ENCODE data around the gene DCDC2C. TPM values are rescaled to one million over a fixed set of nuclear protein-coding genes. Genes with fewer than 3 reads are reported as not detected.

DCDC2C gene
- total and polyA plus RNA-seq, 7 donors, result 0.13 TPM; not detected in 6

DNA sequence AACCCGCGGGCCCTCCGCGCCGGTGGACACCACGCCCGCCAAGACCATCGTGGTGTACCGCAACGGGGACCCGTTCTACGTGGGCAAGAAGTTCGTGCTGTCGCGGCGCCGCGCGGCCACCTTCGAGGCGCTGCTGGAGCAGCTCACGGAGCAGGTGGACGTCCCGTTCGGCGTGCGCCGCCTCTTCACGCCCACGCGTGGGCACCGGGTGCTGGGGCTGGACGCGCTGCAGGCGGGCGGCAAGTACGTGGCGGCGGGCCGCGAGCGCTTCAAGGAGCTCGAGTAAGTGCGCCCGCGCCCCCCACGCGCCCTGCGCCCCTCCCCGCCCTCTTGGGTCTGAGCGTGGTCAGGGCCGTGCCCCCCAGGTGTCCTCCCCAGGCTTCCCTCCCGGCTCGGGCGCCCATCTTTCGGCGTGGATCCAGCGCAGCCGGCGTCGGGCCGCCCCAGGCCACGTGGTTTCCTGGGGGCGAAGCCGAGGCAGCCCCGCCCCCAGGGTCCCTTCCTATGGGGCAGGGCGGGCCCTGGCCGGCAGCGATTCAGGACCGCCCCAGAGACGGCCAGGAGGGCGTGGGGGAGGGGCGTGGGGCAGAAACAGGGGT is 481 bp downstream of the DCDC2C start:
- intact Hi-C loops (cut with DNase I), result no loop called here

DNA sequence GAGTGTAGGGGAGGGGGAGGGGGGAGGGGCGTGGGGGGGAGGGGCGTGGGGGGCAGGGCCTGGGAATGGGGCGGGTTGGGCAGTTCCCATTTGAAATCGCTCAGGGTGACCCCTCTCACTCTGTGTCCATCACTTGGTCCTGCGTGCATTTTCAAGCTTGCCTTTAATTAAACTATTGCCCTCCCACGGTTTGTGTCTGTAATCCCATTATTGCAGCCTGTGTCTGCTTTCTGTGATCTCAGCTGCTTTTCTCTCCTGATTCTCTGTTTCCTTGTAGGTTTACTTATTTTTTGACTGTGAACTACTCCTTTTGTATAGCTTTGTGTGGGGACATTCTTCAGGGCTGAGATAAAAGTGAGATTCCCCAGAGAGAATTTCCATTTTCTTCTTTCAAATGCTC is 1.3 kb downstream of the DCDC2C start:
- H3K4me3 ChIP-seq, result no peak overlapping the region
- no peaks in the 10 kb centered on the region for H3K9me3 ChIP-seq
- TF ChIP-seq, protein P1, sequence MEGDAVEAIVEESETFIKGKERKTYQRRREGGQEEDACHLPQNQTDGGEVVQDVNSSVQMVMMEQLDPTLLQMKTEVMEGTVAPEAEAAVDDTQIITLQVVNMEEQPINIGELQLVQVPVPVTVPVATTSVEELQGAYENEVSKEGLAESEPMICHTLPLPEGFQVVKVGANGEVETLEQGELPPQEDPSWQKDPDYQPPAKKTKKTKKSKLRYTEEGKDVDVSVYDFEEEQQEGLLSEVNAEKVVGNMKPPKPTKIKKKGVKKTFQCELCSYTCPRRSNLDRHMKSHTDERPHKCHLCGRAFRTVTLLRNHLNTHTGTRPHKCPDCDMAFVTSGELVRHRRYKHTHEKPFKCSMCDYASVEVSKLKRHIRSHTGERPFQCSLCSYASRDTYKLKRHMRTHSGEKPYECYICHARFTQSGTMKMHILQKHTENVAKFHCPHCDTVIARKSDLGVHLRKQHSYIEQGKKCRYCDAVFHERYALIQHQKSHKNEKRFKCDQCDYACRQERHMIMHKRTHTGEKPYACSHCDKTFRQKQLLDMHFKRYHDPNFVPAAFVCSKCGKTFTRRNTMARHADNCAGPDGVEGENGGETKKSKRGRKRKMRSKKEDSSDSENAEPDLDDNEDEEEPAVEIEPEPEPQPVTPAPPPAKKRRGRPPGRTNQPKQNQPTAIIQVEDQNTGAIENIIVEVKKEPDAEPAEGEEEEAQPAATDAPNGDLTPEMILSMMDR (IDR thresholded peaks at IDR 0.05), result no peak
- ATAC-seq (no peak), DNase-seq (no peak)
- peaks cover 0 to 47% (median 11%) of the 10 kb centered on the region in 3 donors for H3K27me3 ChIP-seq (ENCODE audit: insufficient read depth in 3 of 3, low read length in 2 of 3)
- intact Hi-C loops (cut with DNase I), result no loop called here
- WGBS, 3 donors, result 34 to 46% (median 43%) methylated on average over 2 to 5 of the region's 6 CpGs
- H3K27ac ChIP-seq, result no peak overlapping the region
- no peaks in the 10 kb centered on the region for H3K36me3 ChIP-seq (ENCODE audit: insufficient read depth in 1 of 2, low read depth in 1 of 2)
- no peaks in the 10 kb centered on the region for H3K4me1 ChIP-seq

More for the DNA sequence above, 481 bp downstream of the DCDC2C start:
- Histone ChIP-seq H3K4me1 (no peaks in the 10 kb centered on the region), H3K9me3 (no peaks in the 10 kb centered on the region), H3K27ac (no peak overlapping the region), H3K36me3 (ENCODE audit: insufficient read depth in 1 of 2, low read depth in 1 of 2) (no peaks in the 10 kb centered on the region), H3K27me3 (ENCODE audit: insufficient read depth in 3 of 3, low read length in 2 of 3) (peaks cover 0 to 42% (median 10%) of the 10 kb centered on the region in 3 donors), H3K4me3 (no peak overlapping the region)
- ATAC-seq (no peak), DNase-seq (no peak)
- TF ChIP-seq, protein P1 (IDR thresholded peaks at IDR 0.05), result no peak
- 18 to 22% (median 21%) methylated on average over 44 to 73 of the region's 73 CpGs for WGBS, 3 donors

DNA sequence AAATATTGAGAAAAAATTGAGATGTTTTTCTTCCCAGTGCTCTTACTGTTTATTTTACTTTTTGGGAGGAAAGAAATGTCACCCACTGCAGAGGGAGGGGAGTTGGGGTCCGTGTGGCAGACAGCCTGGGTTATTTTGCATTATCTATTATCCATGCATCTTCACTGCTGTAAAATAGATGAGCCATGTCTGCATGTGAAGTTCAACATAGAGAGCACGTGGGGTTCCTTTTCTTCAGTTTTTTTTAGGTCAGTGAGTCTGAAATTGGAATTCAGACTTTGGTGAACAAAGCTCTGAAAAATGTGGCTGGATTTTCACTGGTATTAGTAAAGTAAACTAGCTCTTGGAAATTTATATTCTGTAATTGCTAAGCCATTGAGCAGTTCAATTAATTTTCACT is 2.4 kb downstream of the DCDC2C start:
- TF ChIP-seq, protein P1 (IDR thresholded peaks at IDR 0.05), result no peak
- H3K9me3 ChIP-seq, result no peaks in the 10 kb centered on the region
- ATAC-seq (no peak), DNase-seq (no peak)
- no peaks in the 10 kb centered on the region for H3K36me3 ChIP-seq (ENCODE audit: insufficient read depth in 1 of 2, low read depth in 1 of 2)
- no peak overlapping the region for H3K4me3 ChIP-seq
- 25 to 36% (median 34%) methylated on average over 2 of the region's 2 CpGs for WGBS, 3 donors
- H3K27ac ChIP-seq, result no peak overlapping the region
- H3K4me1 ChIP-seq, result no peaks in the 10 kb centered on the region
- peaks cover 0 to 48% (median 11%) of the 10 kb centered on the region in 3 donors for H3K27me3 ChIP-seq (ENCODE audit: insufficient read depth in 3 of 3, low read length in 2 of 3)
- intact Hi-C loops (cut with DNase I), result no loop called here

DNA sequence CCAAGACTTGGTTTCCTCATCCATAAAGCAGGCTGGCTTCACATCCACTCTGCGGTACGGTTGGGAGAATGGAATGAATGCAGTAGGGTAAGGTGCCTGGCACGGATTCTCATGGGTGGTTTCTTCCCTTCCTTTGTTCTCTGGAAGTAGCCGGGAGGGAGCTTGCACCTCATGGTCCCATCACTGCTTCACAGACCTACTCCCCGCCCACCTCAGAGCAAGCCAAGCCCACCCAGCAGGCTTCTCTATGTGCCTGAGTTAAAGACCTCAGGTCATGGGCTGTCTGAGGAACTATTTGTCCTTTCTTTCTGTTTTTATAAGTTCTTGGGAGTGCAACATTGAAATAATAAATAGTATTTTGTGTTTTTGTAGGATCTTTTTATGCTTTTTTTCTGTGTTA is 3.5 kb downstream of the DCDC2C start:
- Histone ChIP-seq H3K9me3 (no peaks in the 10 kb centered on the region), H3K27ac (no peak overlapping the region), H3K4me1 (no peaks in the 10 kb centered on the region), H3K36me3 (ENCODE audit: insufficient read depth in 1 of 2, low read depth in 1 of 2) (no peaks in the 10 kb centered on the region), H3K27me3 (ENCODE audit: insufficient read depth in 3 of 3, low read length in 2 of 3) (peaks cover 0 to 48% (median 11%) of the 10 kb centered on the region in 3 donors), H3K4me3 (no peak overlapping the region)
- no peak for ATAC-seq
- TF ChIP-seq, protein P1 (IDR thresholded peaks at IDR 0.05), result no peak
- 66 to 79% (median 75%) methylated on average over 5 of the region's 5 CpGs for WGBS, 3 donors
- intact Hi-C loops (cut with DNase I), result no loop called here
- DNase-seq, result no peak

DNA sequence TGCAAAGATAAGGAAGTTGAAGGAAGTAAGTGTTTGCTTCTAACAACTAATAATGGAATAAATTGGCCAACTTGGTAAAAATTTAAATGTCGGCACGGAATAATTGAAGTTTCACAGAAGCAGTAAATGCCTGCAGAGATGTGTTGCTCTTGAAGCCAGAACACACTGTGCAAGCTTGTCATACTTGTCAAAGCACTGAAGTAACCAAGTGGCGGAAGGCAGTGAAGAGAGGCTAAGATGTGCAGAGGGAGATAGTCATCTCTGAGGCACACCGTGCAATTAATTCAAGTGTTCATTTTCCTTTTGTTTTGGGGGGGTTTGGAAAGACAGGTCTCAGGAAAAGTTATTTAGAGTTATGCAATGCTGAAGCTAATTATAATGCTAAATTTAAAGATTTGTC is 5.2 kb downstream of the DCDC2C start:
- TF ChIP-seq, protein P1 (IDR thresholded peaks at IDR 0.05), result no peak
- H3K36me3 ChIP-seq (ENCODE audit: insufficient read depth in 1 of 2, low read depth in 1 of 2), result no peaks in the 10 kb centered on the region
- H3K4me1 ChIP-seq, result no peaks in the 10 kb centered on the region
- intact Hi-C loops (cut with DNase I), result no loop called here
- peaks cover 0 to 32% (median 4%) of the 10 kb centered on the region in 3 donors for H3K27me3 ChIP-seq (ENCODE audit: insufficient read depth in 3 of 3, low read length in 2 of 3)
- no peak overlapping the region for H3K4me3 ChIP-seq
- ATAC-seq, result no peak
- 46 to 53% (median 50%) methylated on average over 4 of the region's 4 CpGs for WGBS, 3 donors
- no peak for DNase-seq
- no peaks in the 10 kb centered on the region for H3K9me3 ChIP-seq
- no peak overlapping the region for H3K27ac ChIP-seq

Measured in psoas muscle (tissue), 8 donors.